ENCODE measurements around the gene MFNG.
"Not testable (repeated sequence)": the region's sequence is repeated elsewhere in the genome, so short reads cannot be mapped to it uniquely, and the experiment has no call there.

Gene MFNG

DNA sequence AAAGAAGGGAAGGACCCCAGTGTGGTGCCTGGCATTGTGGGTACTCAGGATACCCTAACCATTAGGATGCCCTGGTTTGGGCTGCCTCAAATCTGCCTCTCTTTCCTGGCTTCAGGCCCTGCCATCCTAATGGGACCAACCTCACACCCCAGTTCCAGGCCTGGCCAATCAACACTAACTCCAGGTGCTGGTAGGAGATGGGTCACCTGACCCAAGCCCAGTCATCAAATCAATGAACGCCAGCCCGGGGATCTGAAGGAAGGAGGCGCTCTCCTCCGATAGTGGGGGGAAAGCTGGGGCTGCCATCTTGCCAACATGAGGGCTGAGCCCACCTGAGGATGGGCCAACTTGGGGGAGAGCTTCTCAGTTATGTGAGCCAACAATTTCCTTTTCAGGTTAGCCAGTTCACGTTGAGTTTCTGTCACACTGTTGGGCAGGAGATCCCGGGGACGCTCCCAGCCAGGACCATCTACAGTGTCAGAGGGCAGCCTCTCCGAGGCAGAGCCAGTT, 12.7 kb downstream of the MFNG start:
- no peak for DNase-seq (ENCODE audit: low spot score)

DNA sequence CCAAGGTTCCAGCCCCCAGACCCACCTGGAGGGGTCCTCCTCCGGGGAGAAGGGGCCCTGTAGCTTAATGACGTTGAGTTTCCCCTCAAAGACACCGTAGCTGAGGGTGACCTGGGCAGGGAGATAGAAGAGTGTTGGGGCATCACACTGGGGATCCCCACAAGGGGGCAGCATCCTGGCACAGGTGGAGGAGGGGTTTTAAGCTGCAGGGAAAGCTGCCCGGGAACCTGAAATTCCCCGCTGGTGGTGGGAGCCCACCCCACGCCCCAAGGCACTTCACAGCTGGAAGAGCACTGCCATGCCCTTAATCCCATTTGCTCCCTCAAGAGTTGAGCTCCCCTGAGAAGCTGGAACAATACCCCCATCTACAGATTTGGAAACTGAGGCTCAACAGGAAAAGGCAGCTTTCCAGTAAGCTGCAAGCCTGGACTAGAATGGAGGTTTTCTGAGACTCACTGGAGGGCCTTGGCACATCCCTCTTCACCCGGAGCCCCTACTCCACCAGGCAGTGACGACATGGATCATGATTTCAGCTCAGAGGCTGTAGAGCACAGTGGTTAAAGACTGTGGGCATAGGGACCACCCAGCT, 13.7 kb downstream of the MFNG start:
- DNase-seq (ENCODE audit: low spot score), result peak; percentile 81

- no peak for DNase-seq (ENCODE audit: low spot score)
Measured at GRCh38 chr22:37471727-37472417, 14.3 kb downstream of the MFNG start.

DNA sequence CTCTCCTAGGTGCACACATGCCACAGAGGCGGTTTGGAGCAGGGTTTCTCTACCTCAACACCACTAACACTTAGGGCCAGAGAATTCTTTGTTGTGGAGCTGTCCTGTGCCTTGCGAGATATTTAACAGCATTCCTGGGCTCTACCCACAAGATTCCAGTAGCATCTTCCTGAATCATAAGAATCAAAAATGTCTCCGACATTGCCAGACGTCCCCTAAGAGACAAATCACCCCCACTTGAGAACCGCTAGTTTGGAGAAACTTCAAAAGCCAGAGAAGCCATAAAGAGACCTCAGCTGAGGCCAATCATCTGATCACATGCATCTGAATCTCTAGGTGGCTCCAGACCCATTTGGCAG, 16.1 kb downstream of the MFNG start:
- DNase-seq (ENCODE audit: low spot score), result no peak

DNA sequence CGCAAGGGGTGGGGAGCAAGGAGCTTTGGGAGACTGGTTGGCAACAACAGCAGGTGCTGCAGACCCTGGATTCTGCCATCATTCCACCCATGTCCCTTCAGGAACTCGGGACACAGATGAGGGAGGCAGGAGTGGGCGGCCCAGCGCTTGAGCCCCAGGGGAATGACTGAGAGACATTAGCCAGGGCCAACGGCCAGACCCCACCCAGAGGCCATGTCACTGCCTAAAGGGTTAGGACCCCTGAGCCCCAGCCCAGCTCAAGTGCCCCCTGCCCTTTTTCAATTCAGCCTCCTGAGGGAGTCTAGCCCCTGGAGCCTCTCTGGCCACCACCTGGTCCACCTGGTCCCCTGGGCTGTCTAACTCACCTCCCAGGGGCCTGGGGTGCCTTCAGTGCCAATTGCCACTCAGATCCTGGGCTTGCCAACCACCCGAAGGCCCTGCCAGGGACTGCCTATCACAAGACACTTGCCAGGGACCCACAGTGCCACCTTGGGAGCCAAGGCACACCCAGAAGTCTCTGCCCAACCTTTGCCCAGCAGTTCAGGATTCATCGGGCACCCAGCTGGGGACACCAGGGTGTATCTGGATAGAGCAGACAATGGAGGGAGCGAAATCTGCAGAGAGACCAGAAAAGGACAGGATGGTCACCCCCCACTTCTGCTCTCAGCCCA, 16.6 kb downstream of the MFNG start:
- no peak for DNase-seq (ENCODE audit: low spot score)

DNA sequence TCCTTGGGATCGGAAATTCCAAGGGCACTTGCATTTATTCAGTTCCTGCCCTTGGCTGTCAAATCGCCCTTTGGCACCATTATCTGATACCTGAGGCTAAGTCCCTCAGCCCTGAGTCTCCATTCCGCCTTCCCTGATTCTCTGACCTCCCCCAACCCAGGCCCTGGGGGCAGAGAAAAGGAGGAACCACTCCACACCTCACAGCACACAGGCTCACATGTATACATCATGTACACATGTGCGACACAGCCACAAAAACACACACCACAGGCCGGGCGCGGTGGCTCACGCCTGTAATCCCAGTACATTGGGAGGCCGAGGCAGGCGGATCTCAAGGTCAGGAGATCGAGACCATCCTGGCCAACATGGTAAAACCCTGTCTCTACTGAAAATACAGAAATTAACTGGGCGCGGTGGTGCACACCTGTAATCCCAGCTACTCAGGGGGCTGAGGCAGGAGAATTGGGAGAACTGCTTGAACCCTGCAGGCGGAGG, 17.9 kb downstream of the MFNG start:
- not testable (repeated sequence) for DNase-seq (ENCODE audit: low spot score)

GRCh38 chr22:37467391-37467955, 18.7 kb downstream of the MFNG start:
- DNase-seq (ENCODE audit: low spot score), result no peak

DNA sequence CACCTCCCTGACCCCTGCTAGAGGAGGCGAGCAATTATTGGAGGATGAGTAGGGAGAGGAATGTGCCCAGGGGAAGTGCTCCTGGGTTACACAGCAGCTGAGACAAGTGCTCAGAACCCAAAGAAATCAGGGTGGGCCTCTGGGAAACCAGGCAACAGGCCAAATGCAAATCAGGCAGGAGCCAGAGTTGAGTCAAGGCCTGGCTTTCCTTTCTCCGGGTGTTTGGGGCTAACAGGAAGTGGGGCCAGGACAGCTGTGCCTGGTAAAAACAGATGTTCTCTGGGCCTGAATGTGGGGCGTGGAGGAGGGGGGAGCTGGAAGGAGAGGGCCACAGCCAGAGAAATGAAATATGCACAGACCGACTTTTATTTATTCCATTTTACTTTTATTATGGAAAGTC, 22.0 kb downstream of the MFNG start:
- no peak for DNase-seq (ENCODE audit: low spot score)

GRCh38 chr22:37462983-37463382, 23.2 kb downstream of the MFNG start:
- DNase-seq (ENCODE audit: low spot score), result peak; percentile 46

DNA sequence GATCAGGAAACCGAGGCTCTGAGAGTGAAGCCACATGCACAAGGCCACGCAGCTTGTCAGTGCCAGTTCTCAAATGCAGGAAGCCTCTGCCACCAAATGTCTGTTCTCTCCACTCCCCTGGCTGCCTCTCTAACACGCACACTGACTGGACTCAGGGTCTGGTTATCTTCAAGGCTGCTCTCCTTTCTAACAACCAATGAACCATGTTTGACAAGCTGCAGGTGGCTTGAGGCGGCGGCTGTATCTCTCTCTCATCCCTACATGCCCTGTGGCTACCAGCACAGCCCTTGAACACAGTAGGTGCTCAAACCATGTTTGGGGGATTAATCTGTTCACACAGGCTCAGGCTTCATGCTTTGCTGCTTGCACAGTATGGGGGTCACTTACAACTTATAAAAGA, 23.7 kb downstream of the MFNG start:
- DNase-seq (ENCODE audit: low spot score), result no peak

DNA sequence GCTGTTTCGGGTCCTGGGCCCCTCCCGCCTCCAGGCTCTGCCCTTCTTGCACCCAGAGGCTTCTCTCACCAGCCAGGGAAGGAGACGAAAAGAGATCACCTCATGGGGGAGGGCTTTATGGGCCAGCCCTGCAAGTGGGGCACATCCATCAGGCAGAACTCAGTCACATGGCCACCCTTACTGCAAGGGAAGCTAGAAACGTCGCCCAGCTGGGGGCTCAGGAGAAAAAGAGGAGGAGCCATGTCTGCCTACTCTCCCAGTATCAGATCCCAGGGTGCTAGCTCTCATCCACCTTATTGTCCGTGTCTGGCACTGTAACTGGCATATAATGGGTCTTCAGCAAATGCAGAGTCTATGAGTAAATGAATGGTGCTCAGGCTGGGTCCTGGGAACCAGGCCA, 24.2 kb downstream of the MFNG start:
- no peak for DNase-seq (ENCODE audit: low spot score)

DNA sequence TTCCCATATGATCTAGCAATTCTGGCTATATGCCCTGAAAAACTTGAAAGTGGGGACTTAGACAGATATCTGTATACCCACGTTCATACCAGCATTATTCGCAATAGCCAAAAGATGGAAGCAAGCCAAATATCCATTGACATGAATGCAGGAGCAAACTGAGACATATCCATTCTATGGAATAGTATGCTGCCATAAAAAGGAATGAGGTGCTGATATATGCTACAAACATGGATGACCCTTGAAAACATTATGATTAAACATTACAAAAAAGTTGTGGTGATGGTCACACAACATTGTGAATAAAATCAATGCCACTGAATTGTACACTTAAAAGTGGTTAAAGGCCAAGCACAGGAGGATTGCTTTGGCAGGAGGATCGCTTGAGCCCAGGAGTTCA, 25.5 kb downstream of the MFNG start:
- no peak for DNase-seq (ENCODE audit: low spot score)

DNA sequence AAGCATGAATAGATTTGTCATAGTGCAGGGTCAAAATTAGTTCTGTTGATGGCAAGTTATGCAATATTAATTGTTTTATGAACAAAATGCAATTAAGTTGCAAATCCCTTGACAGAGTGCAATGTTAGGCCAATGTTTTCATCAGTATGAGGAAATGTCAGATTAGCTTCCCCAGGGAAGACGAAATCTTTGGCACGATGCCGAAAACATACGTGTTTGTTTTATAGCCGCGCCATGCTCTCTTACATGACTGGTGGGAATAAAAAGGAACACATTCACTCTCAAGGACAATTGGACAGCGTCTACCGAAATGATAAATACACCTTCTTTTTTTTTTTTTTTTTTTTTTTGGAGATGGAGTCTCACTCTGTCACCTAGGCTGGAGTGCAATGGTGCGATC, 27.0 kb downstream of the MFNG start:
- DNase-seq (ENCODE audit: low spot score), result no peak

DNA sequence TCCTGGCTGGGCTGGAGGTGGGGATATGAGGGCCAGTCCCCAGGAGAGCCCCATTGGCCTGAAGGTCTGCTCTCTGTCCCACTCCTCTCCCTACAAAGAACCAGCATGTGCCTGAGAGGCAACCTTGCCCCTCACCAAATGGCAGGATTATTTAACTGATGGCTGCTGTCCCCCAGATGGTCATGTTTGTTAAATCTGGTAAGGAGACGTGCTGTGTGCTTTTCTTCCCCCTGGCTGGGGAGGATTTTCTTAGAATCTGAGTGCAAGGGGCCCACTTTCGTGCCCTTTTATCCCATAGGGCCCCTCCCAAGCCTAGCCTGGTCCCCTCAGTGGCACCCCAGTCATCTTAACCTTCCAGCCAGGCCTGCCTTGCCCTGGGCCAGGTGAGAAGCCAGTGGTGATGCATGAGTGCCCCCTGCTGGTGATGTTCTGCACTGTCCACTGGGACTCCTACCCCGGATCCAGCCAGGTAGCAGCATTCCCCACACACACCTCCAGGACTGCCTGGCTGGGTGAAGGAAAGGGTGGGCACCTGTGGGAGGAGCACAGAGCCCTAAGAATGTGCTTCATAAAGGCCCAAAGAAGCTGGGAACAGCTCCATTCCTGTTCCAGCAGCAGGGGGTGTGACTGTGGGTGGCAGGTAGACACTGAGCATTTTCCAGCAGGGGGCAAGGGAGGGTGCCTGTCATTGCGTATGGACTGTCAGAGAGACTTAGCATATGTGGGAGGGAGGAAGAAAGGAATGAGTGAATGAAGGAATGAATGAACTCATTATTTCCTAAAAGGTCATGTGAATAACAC, 28.9 kb downstream of the MFNG start:
- DNase-seq (ENCODE audit: low spot score), result peak; percentile 78

GRCh38 chr22:37456346-37456745, 29.8 kb downstream of the MFNG start:
- DNase-seq (ENCODE audit: low spot score), result no peak

DNA sequence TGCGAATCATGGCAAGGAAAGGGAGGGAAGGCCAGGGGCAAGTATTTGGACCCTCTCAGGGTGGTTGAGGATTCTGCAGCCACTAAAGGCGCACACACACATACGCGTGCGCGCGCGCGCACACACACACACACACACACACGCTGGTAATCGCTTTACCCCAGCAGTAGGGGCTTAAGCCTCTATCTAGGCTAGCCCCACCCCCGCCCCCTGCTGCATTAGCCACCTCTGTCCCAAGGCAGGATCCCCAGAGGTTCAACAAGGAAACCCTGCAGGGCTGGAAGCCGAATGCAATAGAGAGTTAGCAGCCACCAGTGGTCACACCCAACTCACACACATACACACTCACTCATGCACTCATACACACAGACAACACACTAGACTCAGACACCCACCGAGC, 30.3 kb downstream of the MFNG start:
- no peak for DNase-seq (ENCODE audit: low spot score)

GRCh38 chr22:37454857-37455686, 31.1 kb downstream of the MFNG start:
- DNase-seq (ENCODE audit: low spot score), result peak; percentile 58

DNA sequence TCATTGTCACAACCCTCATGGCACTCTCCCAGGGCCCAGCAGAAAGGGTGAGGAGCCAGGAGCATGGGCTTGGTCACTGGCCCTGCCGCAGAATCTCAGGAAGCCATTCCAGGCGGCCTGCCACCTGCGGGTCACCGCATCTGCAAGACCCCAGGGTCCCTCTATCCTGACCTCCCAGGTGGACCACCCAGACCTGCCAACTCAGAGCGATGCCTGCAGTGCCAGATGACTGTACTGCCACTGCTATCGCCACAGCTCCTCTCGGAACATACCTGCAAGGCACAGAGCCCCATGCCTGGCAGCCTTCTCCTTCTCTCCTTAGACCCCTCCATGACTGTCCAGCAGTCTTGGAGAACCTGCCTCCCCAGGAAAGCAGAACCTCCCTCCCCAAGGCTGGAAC, 32.5 kb downstream of the MFNG start:
- DNase-seq (ENCODE audit: low spot score), result no peak

- DNase-seq (ENCODE audit: low spot score), result no peak
Measured at GRCh38 chr22:37451218-37451617, 35.0 kb downstream of the MFNG start.

- no peak for DNase-seq (ENCODE audit: low spot score)
Measured at GRCh38 chr22:37449331-37450001, 36.7 kb downstream of the MFNG start.
